NCI-H526 (cell line): Measurements from ENCODE around the gene ZKSCAN5.
A peak's percentile ranks its signal among the peaks of the same experiment; 100 is the strongest.
"Not testable (repeated sequence)": the region's sequence is repeated elsewhere in the genome, so short reads cannot be mapped to it uniquely, and the experiment has no call there.

Source experiments
- DNase-seq, 2 experiments: peaks; one replicate each; lab custom pipeline; 2025; lab: John Stamatoyannopoulos, UW

Gene ZKSCAN5

GRCh38 chr7:99551767-99552463 is 47.5 kb downstream of the ZKSCAN5 start, which contains the start of gene FAM200A:
FAM200A (minus strand) TSS chr7:99552114; CDS start chr7:99548407, 3,707 bp downstream.
- peak; percentile 89 to 98 for DNase-seq

- no peak for DNase-seq
Observed at GRCh38 chr7:99553039-99553438, 48.6 kb downstream of the ZKSCAN5 start.

- no peak for DNase-seq
Observed at GRCh38 chr7:99554939-99555338, 50.5 kb downstream of the ZKSCAN5 start.

- DNase-seq, result no peak
Observed at GRCh38 chr7:99557196-99557607, 52.7 kb downstream of the ZKSCAN5 start.

GRCh38 chr7:99557940-99558305 is 53.5 kb downstream of the ZKSCAN5 start:
- DNase-seq, result peak; percentile 37 to 48

- DNase-seq, result peak; percentile 90 to 98
Observed at GRCh38 chr7:99558306-99559174, 54.1 kb downstream of the ZKSCAN5 start, which contains the start of gene ZNF655. ZNF655 (plus strand) TSS chr7:99558642; CDS start chr7:99560560, 1,918 bp downstream.

- DNase-seq, result no peak
Observed at GRCh38 chr7:99559175-99559915, 54.9 kb downstream of the ZKSCAN5 start.

GRCh38 chr7:99560834-99561736 is 56.6 kb downstream of the ZKSCAN5 start:
- DNase-seq, result no peak

- DNase-seq, result no peak
Observed at GRCh38 chr7:99561737-99562051, 57.2 kb downstream of the ZKSCAN5 start.

- DNase-seq, result no peak
Observed at GRCh38 chr7:99562114-99562784, 57.8 kb downstream of the ZKSCAN5 start.

GRCh38 chr7:99562832-99563231 is 58.4 kb downstream of the ZKSCAN5 start:
- no peak for DNase-seq

- DNase-seq, result no peak
Observed at GRCh38 chr7:99563650-99564049, 59.2 kb downstream of the ZKSCAN5 start.

- not testable (repeated sequence) for DNase-seq
Observed at GRCh38 chr7:99568770-99569169, 64.3 kb downstream of the ZKSCAN5 start.

GRCh38 chr7:99571768-99572167 is 67.3 kb downstream of the ZKSCAN5 start:
- DNase-seq, result no peak

GRCh38 chr7:99573257-99573656 is 68.8 kb downstream of the ZKSCAN5 start:
- no peak for DNase-seq

- DNase-seq, result no peak
Observed at GRCh38 chr7:99576251-99576650, 71.8 kb downstream of the ZKSCAN5 start.

GRCh38 chr7:99579281-99579955 is 75.0 kb downstream of the ZKSCAN5 start:
- DNase-seq, result no peak

- DNase-seq, result peak; percentile 46 to 85
Observed at GRCh38 chr7:99579956-99580777, 75.7 kb downstream of the ZKSCAN5 start.

GRCh38 chr7:99580778-99581332 is 76.4 kb downstream of the ZKSCAN5 start:
- DNase-seq, result not testable (repeated sequence)
